Muscle layer of colon (tissue), 2 donors: ENCODE results near the gene PSMD12.
"Not testable (repeated sequence)": the region's sequence is repeated elsewhere in the genome, so short reads cannot be mapped to it uniquely, and the experiment has no call there.

Experiments used
- H3K27ac ChIP-seq: one replicate; pipeline ENCODE4 v1.7.0; 2013; ENCODE audit warnings: low read depth, mild to moderate bottlenecking, low read length, moderate library complexity
- H3K27me3 ChIP-seq, 2 donors: one replicate each; pipeline ENCODE4 v1.7.0; 2013; ENCODE audit warnings: low read length in 2 of 2, mild to moderate bottlenecking in 2 of 2; ENCODE audit not compliant: insufficient read depth in 2 of 2, control insufficient read depth in 1 of 2
- H3K36me3 ChIP-seq: one replicate; pipeline ENCODE4 v1.7.0; 2013; ENCODE audit warnings: mild to moderate bottlenecking, low read length; ENCODE audit not compliant: insufficient read depth
- H3K4me1 ChIP-seq: one replicate; pipeline ENCODE4 v1.7.0; 2013; ENCODE audit warnings: mild to moderate bottlenecking, low read length; ENCODE audit not compliant: insufficient read depth
- H3K4me3 ChIP-seq, 2 donors: one replicate each; pipeline ENCODE4 v1.7.0; 2013; ENCODE audit warnings: low read length in 2 of 2, low read depth in 1 of 2, mild to moderate bottlenecking in 1 of 2, moderate library complexity in 1 of 2
- H3K9ac ChIP-seq: one replicate; pipeline ENCODE4 v1.7.0; 2013; ENCODE audit warnings: low read length
- H3K9me3 ChIP-seq: one replicate; pipeline ENCODE4 v1.7.0; 2013; ENCODE audit warnings: mild to moderate bottlenecking, low read length
- donor health status: abdominal sarcoma.
- donor health status: Adenocarcinoma of cecum.

The PSMD12 gene

DNA sequence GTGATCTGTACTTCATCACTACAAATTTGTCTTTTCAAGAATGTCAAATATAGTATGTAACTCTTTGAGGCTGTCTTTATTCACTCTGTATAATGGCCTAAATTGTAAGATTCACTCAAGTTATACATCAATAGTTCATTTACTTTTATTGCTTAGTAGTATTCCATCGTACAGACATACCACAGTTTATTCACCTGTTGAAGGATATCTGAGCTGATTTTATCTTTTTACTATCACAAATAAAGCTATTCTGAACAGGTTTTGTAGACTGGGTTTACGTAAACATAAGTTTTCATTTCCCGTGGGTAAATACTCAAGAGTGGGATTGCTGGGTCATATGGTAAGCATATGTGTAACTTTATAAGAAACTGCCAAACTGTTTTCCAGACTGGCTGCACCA is 18.6 kb downstream of the PSMD12 start:
- Histone ChIP-seq H3K27ac (no peak overlapping the region), H3K27me3 (no peaks in the 10 kb centered on the region), H3K9me3 (no peaks in the 10 kb centered on the region), H3K4me1 (no peaks in the 10 kb centered on the region), H3K36me3 (peaks cover 72% of the 10 kb centered on the region), H3K9ac (no peak overlapping the region), H3K4me3 (no peak overlapping the region)

DNA sequence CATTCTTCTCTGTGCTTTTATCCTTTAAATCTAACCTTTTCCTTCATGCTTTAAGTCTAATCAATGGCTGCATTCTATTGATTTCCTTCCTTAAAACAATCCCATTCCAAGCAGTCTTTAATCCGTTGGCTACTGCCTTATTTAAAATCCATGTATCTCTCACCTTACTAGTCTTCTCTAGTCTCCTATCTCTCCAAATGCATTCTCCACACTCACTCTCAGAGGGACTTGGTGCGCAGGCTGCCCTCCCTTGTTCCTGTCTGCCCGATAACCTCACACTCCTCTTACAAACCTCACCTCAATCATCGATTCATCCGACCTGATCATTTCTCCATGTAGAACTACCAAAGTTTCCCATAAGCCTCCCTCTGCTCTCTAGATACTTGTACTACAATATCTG is 23.1 kb downstream of the PSMD12 start:
- Histone ChIP-seq H3K27ac (no peak overlapping the region), H3K9me3 (no peaks in the 10 kb centered on the region), H3K4me3 (no peak overlapping the region), H3K27me3 (no peaks in the 10 kb centered on the region), H3K4me1 (no peaks in the 10 kb centered on the region), H3K36me3 (peaks cover 69% of the 10 kb centered on the region), H3K9ac (no peak overlapping the region)

DNA sequence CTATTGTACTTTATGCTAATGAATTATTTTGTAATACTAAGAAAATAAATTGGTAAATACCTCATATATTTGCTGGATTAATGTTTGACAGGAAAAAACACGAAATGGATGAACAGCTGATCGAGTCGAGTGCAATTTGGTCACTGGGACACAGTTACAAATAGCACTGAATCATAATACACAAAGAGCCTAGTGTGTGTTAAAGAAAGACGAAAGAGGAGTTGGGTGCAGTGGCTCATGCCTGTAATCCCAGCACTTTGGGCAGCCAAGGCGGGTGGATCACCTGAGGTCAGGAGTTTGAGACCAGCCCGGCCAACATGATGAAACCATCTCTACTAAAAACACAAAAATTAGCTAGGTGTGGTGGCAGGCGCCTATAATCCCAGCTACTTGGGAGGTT is 28.0 kb downstream of the PSMD12 start:
- H3K9ac ChIP-seq, H3K4me1 ChIP-seq, H3K4me3 ChIP-seq, H3K27me3 ChIP-seq, H3K27ac ChIP-seq, H3K9me3 ChIP-seq: not testable (repeated sequence)
- peaks cover 30% of the 10 kb centered on the region for H3K36me3 ChIP-seq

DNA sequence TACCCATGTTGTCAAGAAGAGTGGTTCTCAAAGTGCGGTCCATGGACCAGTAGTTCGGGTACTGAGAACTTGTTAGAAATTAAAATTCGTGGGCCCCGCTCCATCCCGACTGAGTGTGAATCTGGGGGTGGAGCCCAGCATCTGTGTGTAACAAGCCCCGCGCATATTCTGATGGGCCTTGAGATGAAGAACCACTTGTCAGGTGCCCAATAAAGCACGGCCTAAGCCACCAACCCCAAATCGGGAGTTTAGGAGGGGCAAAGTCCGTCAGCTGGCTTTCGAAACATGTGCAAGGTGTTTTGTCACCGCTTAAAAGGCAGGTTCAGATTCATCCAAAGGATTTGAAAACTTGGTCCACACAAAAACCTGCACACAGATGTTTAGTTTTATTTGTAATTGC is 29.5 kb downstream of the PSMD12 start:
- Histone ChIP-seq H3K27ac (no peak overlapping the region), H3K9me3 (no peaks in the 10 kb centered on the region), H3K36me3 (peaks cover 18% of the 10 kb centered on the region), H3K9ac (no peak overlapping the region), H3K4me1 (no peaks in the 10 kb centered on the region), H3K27me3 (no peaks in the 10 kb centered on the region), H3K4me3 (no peak overlapping the region)

DNA sequence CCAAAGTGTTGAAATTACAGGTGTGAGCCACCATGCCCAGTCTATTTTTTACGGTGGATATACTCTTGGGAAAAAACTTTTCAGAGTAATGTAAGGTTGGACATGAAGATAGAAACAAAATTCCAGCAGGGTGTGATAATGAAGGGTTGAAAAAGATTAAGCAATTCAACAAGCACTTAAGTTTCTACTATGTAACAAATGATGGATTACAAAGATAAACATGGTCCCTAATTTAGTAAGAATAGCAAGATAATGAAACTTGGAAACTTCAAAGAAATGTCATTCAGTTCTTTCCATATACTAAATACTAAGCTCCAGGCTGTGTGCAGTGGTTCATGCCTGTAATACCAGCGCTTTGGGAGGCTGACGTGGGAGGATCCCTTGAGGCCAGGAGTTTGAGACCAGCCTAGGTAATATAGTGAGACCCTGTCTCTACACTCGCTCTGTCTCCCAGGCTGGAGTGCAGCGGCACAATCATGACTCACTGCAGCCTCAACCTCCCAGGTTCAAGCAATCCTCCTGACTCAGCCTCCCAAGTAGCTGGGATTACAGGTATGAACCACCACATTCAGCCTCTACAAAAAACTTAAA is 31.0 kb downstream of the PSMD12 start:
- no peak overlapping the region for H3K27ac ChIP-seq
- no peaks in the 10 kb centered on the region for H3K4me1 ChIP-seq
- H3K9ac ChIP-seq: no peak overlapping the region
- H3K27me3 ChIP-seq: no peaks in the 10 kb centered on the region
- peaks cover 5% of the 10 kb centered on the region for H3K36me3 ChIP-seq
- H3K4me3 ChIP-seq: no peak overlapping the region
- H3K9me3 ChIP-seq: no peaks in the 10 kb centered on the region

DNA sequence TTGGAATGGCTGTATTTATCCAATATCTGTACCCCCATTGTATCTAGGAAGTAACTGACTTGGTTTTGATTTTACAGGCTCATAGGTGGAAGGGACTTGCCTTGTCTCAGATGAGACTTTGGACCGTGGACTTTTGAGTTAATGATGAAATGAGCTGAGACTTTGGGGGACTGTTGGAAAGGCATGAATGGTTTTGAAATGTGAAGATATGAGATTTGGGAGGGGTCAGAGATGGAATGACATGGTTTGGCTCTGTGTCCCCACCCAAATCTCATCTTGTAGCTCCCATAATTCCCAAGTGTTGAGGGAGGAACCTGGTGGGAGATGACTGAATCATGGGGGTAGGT is 34.2 kb downstream of the PSMD12 start:
- H3K4me1 ChIP-seq, H3K9ac ChIP-seq, H3K27ac ChIP-seq, H3K9me3 ChIP-seq, H3K4me3 ChIP-seq, H3K27me3 ChIP-seq, H3K36me3 ChIP-seq: not testable (repeated sequence)

DNA sequence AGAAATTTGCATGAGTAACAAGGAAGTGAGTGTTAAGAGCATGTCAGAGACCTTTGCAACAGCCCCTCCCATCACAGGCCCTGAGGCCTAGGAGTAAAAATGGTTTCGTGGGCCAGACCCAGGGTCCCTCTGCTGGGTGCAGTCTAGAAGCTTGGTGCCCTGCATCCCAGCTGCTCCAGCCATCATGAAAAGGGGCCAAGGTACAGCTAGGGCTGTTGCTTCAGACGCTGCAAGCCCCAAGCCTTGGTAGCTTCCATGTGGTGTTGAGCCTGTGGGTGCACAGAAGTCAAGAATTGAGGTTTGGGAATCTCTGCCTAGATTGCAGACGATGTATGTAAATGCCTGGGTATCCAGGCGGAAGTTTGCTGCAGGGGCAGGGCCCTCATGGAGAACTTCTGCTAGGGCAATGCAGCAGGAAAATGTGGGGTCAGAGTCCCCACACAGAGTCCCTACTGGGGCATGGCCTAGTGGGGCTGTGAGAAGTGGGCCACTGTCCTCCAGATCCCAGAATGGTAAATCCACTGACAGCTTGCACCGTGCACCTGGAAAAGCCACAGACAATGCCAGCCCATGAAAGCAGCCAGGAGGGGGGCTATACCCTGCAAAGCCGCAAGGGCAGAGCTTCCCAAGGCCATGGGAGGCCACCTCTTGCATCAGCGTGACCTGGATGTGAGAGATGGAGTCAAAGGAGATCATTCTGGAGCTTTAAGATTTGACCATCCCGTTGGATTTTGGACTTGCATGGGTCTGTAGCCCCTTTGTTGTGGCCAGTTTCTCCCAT is 34.8 kb downstream of the PSMD12 start:
- H3K4me3 ChIP-seq, H3K27ac ChIP-seq, H3K36me3 ChIP-seq, H3K9me3 ChIP-seq, H3K4me1 ChIP-seq, H3K27me3 ChIP-seq, H3K9ac ChIP-seq: not testable (repeated sequence)

DNA sequence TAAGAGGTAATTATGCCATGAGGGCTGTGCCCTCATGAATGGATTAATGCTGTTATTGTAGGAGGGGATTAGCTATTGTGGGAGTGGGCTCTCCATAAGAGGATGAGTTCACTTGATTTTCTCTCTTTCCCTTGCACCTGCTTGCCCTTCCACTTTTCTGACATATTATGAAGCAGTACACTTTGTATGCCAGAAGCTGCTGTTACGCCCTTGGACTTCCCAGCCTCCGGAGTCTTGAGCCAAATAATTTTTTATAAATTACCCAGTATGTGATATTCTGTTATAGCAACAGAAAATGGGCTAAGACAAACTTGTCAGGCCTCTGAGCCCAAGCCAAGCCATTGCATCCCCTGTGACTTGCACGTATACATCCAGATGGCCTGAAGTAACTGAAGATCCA is 38.4 kb downstream of the PSMD12 start:
- no peak overlapping the region for H3K27ac ChIP-seq
- H3K4me1 ChIP-seq: no peaks in the 10 kb centered on the region
- no peaks in the 10 kb centered on the region for H3K27me3 ChIP-seq
- no peak overlapping the region for H3K9ac ChIP-seq
- no peaks in the 10 kb centered on the region for H3K36me3 ChIP-seq
- H3K4me3 ChIP-seq: no peak overlapping the region
- H3K9me3 ChIP-seq: no peaks in the 10 kb centered on the region

DNA sequence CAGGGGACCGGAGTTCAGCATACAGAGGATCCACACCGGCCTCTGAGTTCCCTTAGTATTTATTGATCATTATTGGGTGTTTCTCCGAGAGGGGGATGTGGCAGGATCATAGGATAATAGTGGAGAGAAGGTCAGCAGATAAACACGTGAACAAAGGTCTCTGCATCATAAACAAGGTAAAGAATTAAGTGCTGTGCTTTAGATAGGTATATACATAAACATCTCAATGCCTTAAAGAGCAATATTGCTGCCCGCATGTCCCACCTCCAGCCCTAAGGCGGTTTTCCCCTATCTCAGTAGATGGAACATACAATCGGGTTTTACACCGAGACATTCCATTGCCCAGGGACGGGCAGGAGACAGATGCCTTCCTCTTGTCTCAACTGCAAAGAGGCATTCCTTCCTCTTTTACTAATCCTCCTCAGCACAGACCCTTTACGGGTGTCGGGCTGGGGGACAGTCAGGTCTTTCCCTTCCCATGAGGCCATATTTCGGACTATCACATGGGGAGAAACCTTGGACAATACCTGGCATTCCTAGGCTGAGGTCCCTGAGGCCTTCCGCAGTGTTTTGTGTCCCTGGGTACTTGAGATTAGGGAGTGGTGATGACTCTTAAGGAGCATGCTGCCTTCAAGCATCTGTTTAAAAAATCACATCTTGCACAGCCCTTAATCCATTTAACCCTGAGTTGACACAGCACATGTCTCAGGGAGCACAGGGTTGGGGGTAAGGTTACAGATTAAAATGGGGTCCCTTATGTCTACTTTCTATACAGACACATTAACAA is 39.2 kb downstream of the PSMD12 start:
- H3K4me1 ChIP-seq, H3K27me3 ChIP-seq, H3K9me3 ChIP-seq, H3K4me3 ChIP-seq, H3K27ac ChIP-seq, H3K36me3 ChIP-seq, H3K9ac ChIP-seq: not testable (repeated sequence)

DNA sequence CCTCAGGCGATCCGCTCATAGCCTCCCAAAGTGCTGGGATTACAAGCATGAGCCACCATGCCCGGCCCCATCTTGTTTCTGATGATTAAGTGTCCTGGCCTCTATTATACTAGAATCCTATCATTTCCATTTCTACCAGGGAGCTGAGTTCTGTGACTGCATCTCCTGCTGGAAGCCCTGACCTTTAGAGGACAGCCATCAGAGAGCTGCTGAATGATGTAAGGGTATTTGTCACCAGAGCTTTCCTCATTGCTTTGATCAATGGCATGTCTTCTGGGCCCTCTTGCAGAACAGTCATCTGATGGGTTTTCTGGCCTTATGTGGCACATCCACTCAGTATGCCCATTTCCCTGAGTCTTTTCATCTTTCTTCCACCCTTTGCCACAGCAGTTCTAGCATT is 39.9 kb downstream of the PSMD12 start:
- Histone ChIP-seq H3K27me3 (no peaks in the 10 kb centered on the region), H3K27ac (no peak overlapping the region), H3K4me3 (no peak overlapping the region)

DNA sequence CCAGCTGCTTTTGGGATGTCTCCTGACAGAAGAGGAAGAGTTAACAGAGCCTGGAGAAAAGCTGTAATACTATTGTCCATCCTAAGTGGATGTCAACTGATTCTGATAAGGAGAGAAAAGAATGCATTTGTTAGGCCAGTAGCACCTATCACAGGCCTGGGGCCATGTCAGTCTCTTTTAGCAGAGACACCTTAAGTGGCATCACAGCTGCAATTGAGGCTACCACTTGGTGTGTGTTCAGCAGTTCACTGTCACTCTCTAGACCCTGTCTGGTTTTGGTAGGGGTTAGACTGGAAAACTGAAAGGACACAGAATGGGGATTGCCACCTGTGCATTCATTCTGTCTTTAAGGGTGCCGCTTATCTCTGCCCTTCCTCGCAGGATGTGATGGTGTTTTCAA is 42.0 kb downstream of the PSMD12 start:
- H3K27ac ChIP-seq: no peak overlapping the region
- no peak overlapping the region for H3K4me3 ChIP-seq
- H3K4me1 ChIP-seq: no peaks in the 10 kb centered on the region
- H3K9ac ChIP-seq: no peak overlapping the region
- no peaks in the 10 kb centered on the region for H3K9me3 ChIP-seq
- no peaks in the 10 kb centered on the region for H3K36me3 ChIP-seq
- no peaks in the 10 kb centered on the region for H3K27me3 ChIP-seq

More for the DNA sequence above, 39.9 kb downstream of the PSMD12 start:
- Histone ChIP-seq H3K36me3 (no peaks in the 10 kb centered on the region), H3K4me1 (no peaks in the 10 kb centered on the region), H3K9ac (no peak overlapping the region), H3K9me3 (no peaks in the 10 kb centered on the region)
